Measurements from ENCODE around the gene TEAD1. TPM values are rescaled to one million over a fixed set of nuclear protein-coding genes. Genes with fewer than 3 reads are reported as not detected.

The TEAD1 gene
- total RNA-seq, 1 experiment from 2014 or later, result 102 TPM

DNA sequence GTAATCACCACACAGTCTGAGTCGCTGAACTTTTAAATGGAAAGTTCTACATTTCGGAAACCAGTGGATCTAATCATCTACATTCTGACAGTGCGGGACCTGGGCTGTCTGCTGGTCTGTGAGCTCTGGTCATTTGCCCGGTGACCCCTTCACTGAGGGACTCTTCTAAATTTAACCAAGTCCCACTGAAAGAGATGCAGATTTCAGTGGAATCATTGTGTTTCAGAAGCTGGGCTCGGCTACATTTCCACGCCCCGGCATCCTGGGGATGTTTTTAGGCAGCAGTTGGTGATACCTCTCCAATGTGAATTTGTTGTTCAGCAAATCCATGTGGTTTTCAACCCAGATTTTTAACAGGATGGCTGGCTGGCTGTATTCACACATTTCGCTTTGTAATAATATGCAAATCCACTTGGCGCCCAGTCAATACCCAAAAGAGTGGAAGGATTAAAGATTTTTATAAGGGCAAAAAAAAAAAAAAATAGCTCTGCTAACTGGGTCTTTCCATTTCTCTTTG lies 189.4 kb downstream of the TEAD1 start:
- in situ Hi-C loops (cut with HindIII; ENCODE audit: low pct_unique_long_range_greater_than_20kb, low sequenced_read_pairs) (no loop called here), intact Hi-C loops (cut with micrococcal nuclease; ENCODE audit: unreplicated experiment) (no loop called here)
- no peak for ATAC-seq
- ChIA-PET POLR2A (interaction anchor here (0.6 to 0.7 kb wide), 3 partner anchors 14 to 36 kb away, joined by 3 to 9 read pairs (median 6); no protein-coding TSS in a partner anchor), CTCF (no interaction called here)
- TF ChIP-seq, protein P1, sequence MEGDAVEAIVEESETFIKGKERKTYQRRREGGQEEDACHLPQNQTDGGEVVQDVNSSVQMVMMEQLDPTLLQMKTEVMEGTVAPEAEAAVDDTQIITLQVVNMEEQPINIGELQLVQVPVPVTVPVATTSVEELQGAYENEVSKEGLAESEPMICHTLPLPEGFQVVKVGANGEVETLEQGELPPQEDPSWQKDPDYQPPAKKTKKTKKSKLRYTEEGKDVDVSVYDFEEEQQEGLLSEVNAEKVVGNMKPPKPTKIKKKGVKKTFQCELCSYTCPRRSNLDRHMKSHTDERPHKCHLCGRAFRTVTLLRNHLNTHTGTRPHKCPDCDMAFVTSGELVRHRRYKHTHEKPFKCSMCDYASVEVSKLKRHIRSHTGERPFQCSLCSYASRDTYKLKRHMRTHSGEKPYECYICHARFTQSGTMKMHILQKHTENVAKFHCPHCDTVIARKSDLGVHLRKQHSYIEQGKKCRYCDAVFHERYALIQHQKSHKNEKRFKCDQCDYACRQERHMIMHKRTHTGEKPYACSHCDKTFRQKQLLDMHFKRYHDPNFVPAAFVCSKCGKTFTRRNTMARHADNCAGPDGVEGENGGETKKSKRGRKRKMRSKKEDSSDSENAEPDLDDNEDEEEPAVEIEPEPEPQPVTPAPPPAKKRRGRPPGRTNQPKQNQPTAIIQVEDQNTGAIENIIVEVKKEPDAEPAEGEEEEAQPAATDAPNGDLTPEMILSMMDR (IDR thresholded peaks at IDR 0.05), result no peak
- TF ChIP-seq, protein P2, sequence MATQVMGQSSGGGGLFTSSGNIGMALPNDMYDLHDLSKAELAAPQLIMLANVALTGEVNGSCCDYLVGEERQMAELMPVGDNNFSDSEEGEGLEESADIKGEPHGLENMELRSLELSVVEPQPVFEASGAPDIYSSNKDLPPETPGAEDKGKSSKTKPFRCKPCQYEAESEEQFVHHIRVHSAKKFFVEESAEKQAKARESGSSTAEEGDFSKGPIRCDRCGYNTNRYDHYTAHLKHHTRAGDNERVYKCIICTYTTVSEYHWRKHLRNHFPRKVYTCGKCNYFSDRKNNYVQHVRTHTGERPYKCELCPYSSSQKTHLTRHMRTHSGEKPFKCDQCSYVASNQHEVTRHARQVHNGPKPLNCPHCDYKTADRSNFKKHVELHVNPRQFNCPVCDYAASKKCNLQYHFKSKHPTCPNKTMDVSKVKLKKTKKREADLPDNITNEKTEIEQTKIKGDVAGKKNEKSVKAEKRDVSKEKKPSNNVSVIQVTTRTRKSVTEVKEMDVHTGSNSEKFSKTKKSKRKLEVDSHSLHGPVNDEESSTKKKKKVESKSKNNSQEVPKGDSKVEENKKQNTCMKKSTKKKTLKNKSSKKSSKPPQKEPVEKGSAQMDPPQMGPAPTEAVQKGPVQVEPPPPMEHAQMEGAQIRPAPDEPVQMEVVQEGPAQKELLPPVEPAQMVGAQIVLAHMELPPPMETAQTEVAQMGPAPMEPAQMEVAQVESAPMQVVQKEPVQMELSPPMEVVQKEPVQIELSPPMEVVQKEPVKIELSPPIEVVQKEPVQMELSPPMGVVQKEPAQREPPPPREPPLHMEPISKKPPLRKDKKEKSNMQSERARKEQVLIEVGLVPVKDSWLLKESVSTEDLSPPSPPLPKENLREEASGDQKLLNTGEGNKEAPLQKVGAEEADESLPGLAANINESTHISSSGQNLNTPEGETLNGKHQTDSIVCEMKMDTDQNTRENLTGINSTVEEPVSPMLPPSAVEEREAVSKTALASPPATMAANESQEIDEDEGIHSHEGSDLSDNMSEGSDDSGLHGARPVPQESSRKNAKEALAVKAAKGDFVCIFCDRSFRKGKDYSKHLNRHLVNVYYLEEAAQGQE (IDR thresholded peaks at IDR 0.05; ENCODE audit: insufficient read depth in 1 of 2, low read depth in 2 of 2, low read length in 1 of 2), result no peak
- no peak for TF ChIP-seq POLR2AphosphoS5 (IDR thresholded peaks at IDR 0.05; ENCODE audit: low read depth, low read length)
- no peak for TF ChIP-seq TCF7L2 (IDR thresholded peaks at IDR 0.05; ENCODE audit: low read depth, low read length)
- TF ChIP-seq SIN3A (IDR thresholded peaks at IDR 0.05; ENCODE audit: borderline replicate concordance, insufficient read depth, low read depth, low read length), result no peak
- H3K27ac ChIP-seq (ENCODE audit: low read length), result no peak overlapping the region
- no peaks in the 10 kb centered on the region; the same call in 1 of the 2 replicates for H3K36me3 ChIP-seq (ENCODE audit: control insufficient read depth, insufficient read depth, low read length)
- no peaks in the 10 kb centered on the region for H3K9me3 ChIP-seq (ENCODE audit: control insufficient read depth, insufficient read depth, low read depth, low read length)
- no TSS peak for BruUV-seq (replicated peaks)
- H3K4me3 ChIP-seq (ENCODE audit: low read depth in 2 of 2, low read length in 2 of 2), result no peak overlapping the region
- no peaks in the 10 kb centered on the region for H3K27me3 ChIP-seq (ENCODE audit: control insufficient read depth, insufficient read depth, low read length)
- H3K4me1 ChIP-seq (ENCODE audit: control insufficient read depth, insufficient read depth, low read length), result no peaks in the 10 kb centered on the region
- DNase-seq (ENCODE audit: low read depth, low spot score), result no peak

DNA sequence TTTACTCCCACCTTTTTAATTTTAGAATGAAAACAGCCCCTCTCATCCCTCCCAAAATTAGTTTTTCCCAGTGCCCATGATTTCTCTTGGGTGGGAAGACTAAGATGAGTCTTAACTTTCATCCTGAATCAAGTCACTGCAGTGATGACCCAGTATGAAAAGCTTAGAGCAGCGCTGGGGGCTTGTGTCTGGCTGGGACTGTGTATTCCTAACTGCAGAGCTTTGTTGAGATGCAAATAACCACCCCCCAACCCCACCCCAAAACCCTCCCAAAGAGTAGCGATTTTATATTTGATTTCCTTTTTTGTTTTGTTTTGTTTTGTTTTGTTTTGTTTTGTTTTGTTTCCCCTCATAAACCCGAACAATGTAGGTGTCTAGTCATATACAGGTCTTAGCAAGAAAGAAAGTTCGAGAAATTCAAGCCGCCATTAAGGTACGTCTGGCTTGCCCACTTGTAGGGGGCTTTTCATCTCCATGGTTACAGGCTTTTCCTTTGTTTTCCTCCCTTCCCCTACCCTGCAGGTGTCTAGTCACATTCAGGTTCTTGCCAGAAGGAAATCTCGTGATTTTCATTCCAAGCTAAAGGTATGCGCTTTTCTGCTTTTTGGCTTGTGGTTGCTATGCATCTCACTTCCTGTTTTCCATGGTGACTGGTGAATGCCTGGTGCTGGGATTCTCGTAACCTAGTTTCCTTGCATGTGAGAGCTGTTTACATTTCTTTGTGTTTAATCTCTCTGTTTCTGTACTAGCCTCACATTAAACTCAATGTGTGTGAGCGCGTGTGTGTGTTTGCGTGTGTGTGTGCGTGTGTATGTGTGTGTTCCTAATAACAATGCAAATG lies 190.3 kb downstream of the TEAD1 start:
- no peak for DNase-seq (ENCODE audit: low read depth, low spot score)
- no peak for ATAC-seq
- H3K27me3 ChIP-seq (ENCODE audit: control insufficient read depth, insufficient read depth, low read length), result no peaks in the 10 kb centered on the region
- H3K36me3 ChIP-seq (ENCODE audit: control insufficient read depth, insufficient read depth, low read length), result no peaks in the 10 kb centered on the region; the same call in 1 of the 2 replicates
- no peaks in the 10 kb centered on the region for H3K9me3 ChIP-seq (ENCODE audit: control insufficient read depth, insufficient read depth, low read depth, low read length)
- no peak overlapping the region for H3K27ac ChIP-seq (ENCODE audit: low read length)
- TF ChIP-seq, protein P2 (IDR thresholded peaks at IDR 0.05; ENCODE audit: insufficient read depth in 1 of 2, low read depth in 2 of 2, low read length in 1 of 2), result no peak
- TF ChIP-seq POLR2AphosphoS5 (IDR thresholded peaks at IDR 0.05; ENCODE audit: low read depth, low read length) (no peak), TCF7L2 (IDR thresholded peaks at IDR 0.05; ENCODE audit: low read depth, low read length) (no peak), SIN3A (IDR thresholded peaks at IDR 0.05; ENCODE audit: borderline replicate concordance, insufficient read depth, low read depth, low read length) (no peak)
- TF ChIP-seq, protein P1 (IDR thresholded peaks at IDR 0.05), result no peak
- intact Hi-C loops (cut with micrococcal nuclease; ENCODE audit: unreplicated experiment) (no loop called here), in situ Hi-C loops (cut with HindIII; ENCODE audit: low pct_unique_long_range_greater_than_20kb, low sequenced_read_pairs) (no loop called here)
- ChIA-PET POLR2A (interaction anchor here (0.6 to 0.7 kb wide), 3 partner anchors 13 to 37 kb away, joined by 3 to 9 read pairs (median 6); no protein-coding TSS in a partner anchor), CTCF (no interaction called here)
- H3K4me1 ChIP-seq (ENCODE audit: control insufficient read depth, insufficient read depth, low read length), result no peaks in the 10 kb centered on the region
- BruUV-seq (replicated peaks), result no TSS peak
- no peak overlapping the region for H3K4me3 ChIP-seq (ENCODE audit: low read depth in 2 of 2, low read length in 2 of 2)
